HEK293 (cell line): ENCODE data around the gene RDH5.
A peak's percentile ranks its signal among the peaks of the same experiment; 100 is the strongest.

Experiments used
- CTCF ChIA-PET: fragments of 350-600 bp; formaldehyde crosslinking; extraction: SDS; loops from one replicate; lab custom pipeline; 2021; ENCODE audit warnings: antibody characterized with exemption; lab: Yijun Ruan, JAX
- POLR2A ChIA-PET: fragments of 300-600 bp; formaldehyde crosslinking; extraction: SDS; loops from one replicate; lab custom pipeline; 2020; ENCODE audit warnings: antibody characterized with exemption, inconsistent platforms; lab: Yijun Ruan, JAX
- H3K27ac ChIP-seq: fragments of 200-500 bp; sonication (Bioruptor generic); 2 replicates; pipeline ENCODE4 v1.5.1; 2014; ENCODE audit warnings: low read depth, low read length, control low read depth, inconsistent platforms; ENCODE audit errors: extremely low read depth
- H3K36me3 ChIP-seq, 2 experiments: fragments of 200-500 bp in 1 of 2; sonication (Bioruptor generic) in 1 of 2; 1 replicate in 1 of 2; 2 replicates in 1 of 2; pipeline ENCODE4 v1.5.1; 2014 to 2017; ENCODE audit warnings: inconsistent platforms in 2 of 2, low read length in 2 of 2; ENCODE audit not compliant: control insufficient read depth in 2 of 2, insufficient read depth in 1 of 2
- H3K4me1 ChIP-seq: fragments of 200-500 bp; sonication (Bioruptor generic); 2 replicates; pipeline ENCODE4 v1.5.1; 2014; ENCODE audit warnings: mild to moderate bottlenecking, low read length, inconsistent platforms; ENCODE audit not compliant: control insufficient read depth, insufficient read depth
- H3K4me3 ChIP-seq: 2 replicates; pipeline ENCODE4 v1.5.1; 2011; ENCODE audit warnings: low read depth, mild to moderate bottlenecking, control low read depth, low read length, moderate library complexity
- H3K9me3 ChIP-seq: fragments of 200-500 bp; sonication (Bioruptor generic); 2 replicates; pipeline ENCODE4 v1.5.1; 2014; ENCODE audit warnings: low read depth, low read length, inconsistent platforms; ENCODE audit not compliant: control insufficient read depth, insufficient read depth
- ATF2 ChIP-seq: fragments of 450-650 bp; formaldehyde crosslinking; IDR thresholded peaks from 2 replicates; pipeline ENCODE4 v1.5.1; 2016; ENCODE audit warnings: missing biosample characterization, missing genetic modification characterization, low read depth
- SCRT2 ChIP-seq: fragments of 450-650 bp; formaldehyde crosslinking; IDR thresholded peaks from 2 replicates; pipeline ENCODE4 v1.5.1; 2016; ENCODE audit warnings: missing biosample characterization, missing genetic modification characterization
- ZNF121 ChIP-seq: fragments of 450-650 bp; formaldehyde crosslinking; IDR thresholded peaks from 2 replicates; pipeline ENCODE4 v1.5.1; 2016; ENCODE audit warnings: missing biosample characterization, missing genetic modification characterization
- ZNF140 ChIP-seq: fragments of 450-650 bp; formaldehyde crosslinking; IDR thresholded peaks from 2 replicates; pipeline ENCODE4 v1.5.1; 2016; ENCODE audit warnings: missing biosample characterization, missing genetic modification characterization
- ZNF274 ChIP-seq, 2 experiments: fragments of 200-500 bp in 1 of 2; fragments of 450-650 bp in 1 of 2; sonication (Bioruptor generic) in 1 of 2; formaldehyde crosslinking in 1 of 2; IDR thresholded peaks; 2 replicates each; pipeline versions ENCODE4 v1.5.1 to v1.6.1; 2014 to 2016; ENCODE audit warnings: borderline replicate concordance in 1 of 2, inconsistent platforms in 1 of 2, low read length in 1 of 2, missing biosample characterization in 1 of 2, missing genetic modification characterization in 1 of 2
- ZNF362 ChIP-seq: fragments of 450-650 bp; formaldehyde crosslinking; IDR thresholded peaks from 2 replicates; pipeline ENCODE4 v1.5.1; 2016; ENCODE audit warnings: missing biosample characterization, missing genetic modification characterization
- TF ChIP-seq, protein P1 (sequence below): fragments of 450-650 bp; formaldehyde crosslinking; IDR thresholded peaks from 2 replicates; pipeline ENCODE4 v1.5.1; 2016; ENCODE audit warnings: missing biosample characterization, missing genetic modification characterization
- TF ChIP-seq, protein P2 (sequence below): fragments of 450-650 bp; formaldehyde crosslinking; IDR thresholded peaks from 2 replicates; pipeline ENCODE4 v1.5.1; 2017; ENCODE audit warnings: missing biosample characterization, missing genetic modification characterization
- TF ChIP-seq, protein P3 (sequence below): fragments of 450-650 bp; formaldehyde crosslinking; IDR thresholded peaks from 2 replicates; pipeline ENCODE4 v1.5.1; 2016; ENCODE audit warnings: missing biosample characterization, missing genetic modification characterization
- TF ChIP-seq, protein P4 (sequence below): fragments of 450-650 bp; IDR thresholded peaks from 2 replicates; pipeline ENCODE4 v1.5.1; 2018; ENCODE audit warnings: missing biosample characterization, missing genetic modification characterization

The RDH5 gene

GRCh38 chr12:55681142-55682077 lies 38.8 kb upstream of the RDH5 start (continued):
- TF ChIP-seq, protein P1, sequence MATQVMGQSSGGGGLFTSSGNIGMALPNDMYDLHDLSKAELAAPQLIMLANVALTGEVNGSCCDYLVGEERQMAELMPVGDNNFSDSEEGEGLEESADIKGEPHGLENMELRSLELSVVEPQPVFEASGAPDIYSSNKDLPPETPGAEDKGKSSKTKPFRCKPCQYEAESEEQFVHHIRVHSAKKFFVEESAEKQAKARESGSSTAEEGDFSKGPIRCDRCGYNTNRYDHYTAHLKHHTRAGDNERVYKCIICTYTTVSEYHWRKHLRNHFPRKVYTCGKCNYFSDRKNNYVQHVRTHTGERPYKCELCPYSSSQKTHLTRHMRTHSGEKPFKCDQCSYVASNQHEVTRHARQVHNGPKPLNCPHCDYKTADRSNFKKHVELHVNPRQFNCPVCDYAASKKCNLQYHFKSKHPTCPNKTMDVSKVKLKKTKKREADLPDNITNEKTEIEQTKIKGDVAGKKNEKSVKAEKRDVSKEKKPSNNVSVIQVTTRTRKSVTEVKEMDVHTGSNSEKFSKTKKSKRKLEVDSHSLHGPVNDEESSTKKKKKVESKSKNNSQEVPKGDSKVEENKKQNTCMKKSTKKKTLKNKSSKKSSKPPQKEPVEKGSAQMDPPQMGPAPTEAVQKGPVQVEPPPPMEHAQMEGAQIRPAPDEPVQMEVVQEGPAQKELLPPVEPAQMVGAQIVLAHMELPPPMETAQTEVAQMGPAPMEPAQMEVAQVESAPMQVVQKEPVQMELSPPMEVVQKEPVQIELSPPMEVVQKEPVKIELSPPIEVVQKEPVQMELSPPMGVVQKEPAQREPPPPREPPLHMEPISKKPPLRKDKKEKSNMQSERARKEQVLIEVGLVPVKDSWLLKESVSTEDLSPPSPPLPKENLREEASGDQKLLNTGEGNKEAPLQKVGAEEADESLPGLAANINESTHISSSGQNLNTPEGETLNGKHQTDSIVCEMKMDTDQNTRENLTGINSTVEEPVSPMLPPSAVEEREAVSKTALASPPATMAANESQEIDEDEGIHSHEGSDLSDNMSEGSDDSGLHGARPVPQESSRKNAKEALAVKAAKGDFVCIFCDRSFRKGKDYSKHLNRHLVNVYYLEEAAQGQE: no peak
- TF ChIP-seq ZNF140 (tag by site-specific recombination) (peak; percentile 32; the same call in 1 of the 2 replicates), ZNF274 (IDR thresholded peaks at IDR 0.05; ENCODE audit: low read length) (no peak), ZNF274 (tag by site-specific recombination; IDR thresholded peaks at IDR 0.05; ENCODE audit: borderline replicate concordance) (no peak), ZNF121 (tag by site-specific recombination) (no peak)
- TF ChIP-seq, protein P2, sequence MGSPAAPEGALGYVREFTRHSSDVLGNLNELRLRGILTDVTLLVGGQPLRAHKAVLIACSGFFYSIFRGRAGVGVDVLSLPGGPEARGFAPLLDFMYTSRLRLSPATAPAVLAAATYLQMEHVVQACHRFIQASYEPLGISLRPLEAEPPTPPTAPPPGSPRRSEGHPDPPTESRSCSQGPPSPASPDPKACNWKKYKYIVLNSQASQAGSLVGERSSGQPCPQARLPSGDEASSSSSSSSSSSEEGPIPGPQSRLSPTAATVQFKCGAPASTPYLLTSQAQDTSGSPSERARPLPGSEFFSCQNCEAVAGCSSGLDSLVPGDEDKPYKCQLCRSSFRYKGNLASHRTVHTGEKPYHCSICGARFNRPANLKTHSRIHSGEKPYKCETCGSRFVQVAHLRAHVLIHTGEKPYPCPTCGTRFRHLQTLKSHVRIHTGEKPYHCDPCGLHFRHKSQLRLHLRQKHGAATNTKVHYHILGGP: no peak

DNA sequence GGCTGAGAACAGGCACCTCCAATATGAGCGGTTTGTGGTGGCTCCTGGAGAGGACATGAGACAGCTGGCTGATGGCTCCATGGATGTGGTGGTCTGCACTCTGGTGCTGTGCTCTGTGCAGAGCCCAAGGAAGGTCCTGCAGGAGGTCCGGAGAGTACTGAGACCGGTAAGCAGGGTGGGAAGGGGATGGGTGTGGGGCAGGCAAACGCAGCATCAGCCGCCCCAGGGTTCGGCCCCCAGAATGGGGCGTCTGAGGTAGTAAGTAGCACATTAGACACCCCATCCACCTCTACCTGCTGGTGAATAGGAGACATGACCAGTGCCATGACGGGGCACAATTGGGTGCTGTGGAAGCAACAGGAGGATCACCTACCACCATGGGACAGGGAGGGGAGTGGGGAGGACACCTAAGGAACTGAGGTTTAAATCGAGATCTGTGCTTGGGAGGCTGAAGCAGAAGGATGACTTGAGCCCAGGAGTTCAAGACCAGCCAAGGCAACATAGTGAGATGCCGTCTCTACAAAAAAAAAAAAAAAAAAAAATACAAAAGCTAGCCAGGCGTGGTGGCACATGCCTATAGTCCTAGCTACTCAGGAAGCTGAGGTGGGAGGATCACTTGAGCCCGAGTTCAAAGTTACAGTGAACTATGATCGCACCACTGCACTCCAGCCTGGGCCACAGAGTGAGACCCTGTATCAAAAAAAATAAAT lies 38.0 kb upstream of the RDH5 start:
- H3K4me1 ChIP-seq: no peaks in the 10 kb centered on the region
- no peaks in the 10 kb centered on the region for H3K9me3 ChIP-seq
- ChIA-PET CTCF (interaction anchor here (0.6 to 1.7 kb wide), 21 partner anchors 8 to 501 kb away, joined by 3 to 17 read pairs (median 4); partner anchors contain the start of genes BLOC1S1 and RDH5), POLR2A (interaction anchor here (0.7 to 2.1 kb wide), 6 partner anchors 19 to 147 kb away, joined by 3 to 12 read pairs (median 3); partner anchors contain the start of genes BLOC1S1, DNAJC14 and ITGA7)
- peaks cover 0 to 3% of the 10 kb centered on the region in 2 experiments; a peak in 1 of 3 replicates for H3K36me3 ChIP-seq
- no peak overlapping the region for H3K27ac ChIP-seq
- TF ChIP-seq, protein P1: no peak
- no peak for TF ChIP-seq ATF2 (tag by site-specific recombination)
- 0 out of 2 replicates have a peak, but pooled peaks have one; percentile 27 for TF ChIP-seq ZNF121 (tag by site-specific recombination)
- TF ChIP-seq, protein P3, sequence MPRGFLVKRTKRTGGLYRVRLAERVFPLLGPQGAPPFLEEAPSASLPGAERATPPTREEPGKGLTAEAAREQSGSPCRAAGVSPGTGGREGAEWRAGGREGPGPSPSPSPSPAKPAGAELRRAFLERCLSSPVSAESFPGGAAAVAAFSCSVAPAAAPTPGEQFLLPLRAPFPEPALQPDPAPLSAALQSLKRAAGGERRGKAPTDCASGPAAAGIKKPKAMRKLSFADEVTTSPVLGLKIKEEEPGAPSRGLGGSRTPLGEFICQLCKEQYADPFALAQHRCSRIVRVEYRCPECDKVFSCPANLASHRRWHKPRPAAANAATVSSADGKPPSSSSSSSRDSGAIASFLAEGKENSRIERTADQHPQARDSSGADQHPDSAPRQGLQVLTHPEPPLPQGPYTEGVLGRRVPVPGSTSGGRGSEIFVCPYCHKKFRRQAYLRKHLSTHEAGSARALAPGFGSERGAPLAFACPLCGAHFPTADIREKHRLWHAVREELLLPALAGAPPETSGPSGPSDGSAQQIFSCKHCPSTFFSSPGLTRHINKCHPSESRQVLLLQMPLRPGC (tag by site-specific recombination): no peak
- TF ChIP-seq, protein P4, sequence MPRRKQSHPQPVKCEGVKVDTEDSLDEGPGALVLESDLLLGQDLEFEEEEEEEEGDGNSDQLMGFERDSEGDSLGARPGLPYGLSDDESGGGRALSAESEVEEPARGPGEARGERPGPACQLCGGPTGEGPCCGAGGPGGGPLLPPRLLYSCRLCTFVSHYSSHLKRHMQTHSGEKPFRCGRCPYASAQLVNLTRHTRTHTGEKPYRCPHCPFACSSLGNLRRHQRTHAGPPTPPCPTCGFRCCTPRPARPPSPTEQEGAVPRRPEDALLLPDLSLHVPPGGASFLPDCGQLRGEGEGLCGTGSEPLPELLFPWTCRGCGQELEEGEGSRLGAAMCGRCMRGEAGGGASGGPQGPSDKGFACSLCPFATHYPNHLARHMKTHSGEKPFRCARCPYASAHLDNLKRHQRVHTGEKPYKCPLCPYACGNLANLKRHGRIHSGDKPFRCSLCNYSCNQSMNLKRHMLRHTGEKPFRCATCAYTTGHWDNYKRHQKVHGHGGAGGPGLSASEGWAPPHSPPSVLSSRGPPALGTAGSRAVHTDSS (tag by site-specific recombination): no peak
- peak; percentile 52; the same call in 1 of the 2 replicates for TF ChIP-seq ZNF362 (tag by site-specific recombination)
- TF ChIP-seq SCRT2 (tag by site-specific recombination): peak; percentile 61
- H3K4me3 ChIP-seq: peak overlapping the region; percentile 25
